Left cardiac atrium (tissue), 4 donors: Measurements from ENCODE around the gene SUN2. TPM values are rescaled to one million over a fixed set of nuclear protein-coding genes. Genes with fewer than 3 reads are reported as not detected.
"Not testable (repeated sequence)": the region's sequence is repeated elsewhere in the genome, so short reads cannot be mapped to it uniquely, and the experiment has no call there.

Experiments
- ATAC-seq, 2 donors: fragments of 200-7000 bp; cut with Tn5 transposase; one replicate each; pipeline ENCODE4 v1.9.1; 2020; ENCODE audit warnings: mild to moderate bottlenecking in 2 of 2, moderate library complexity in 2 of 2
- DNase-seq: peaks from one replicate; pipeline ENCODE4 v3.0.0-alpha.2; 2020
- intact Hi-C, 2 donors: fragments of 100-400 bp; cut with DNase I; formaldehyde crosslinking; loops; one replicate each; pipeline versions ENCODE4 v1.14.1 to v1.15.1; 2022 to 2023
- long read RNA-seq: library from polyadenylated mRNA; unstranded; transcript quantifications from one replicate; pipeline ENCODE4 v2.0.0, GENCODE V29; 2021
- total RNA-seq, 2 donors: library from RNA; stranded (reverse); fragmentation: NEBNext Ultra II Directional; extraction: Animal tissue kit (Norgen Biotek cat#: 25700); gene quantifications; one replicate each; pipeline ENCODE4 v1.2.1, GENCODE V29; 2021
- donor health status: DM: no; HTN: yes; CAD: no.
- donor health status: DM: no; HTN: yes; CAD: no; lungs with severe emphysema.
- donor health status: DM: yes; HTN: yes; CAD: no.
- donor health status: Dilated cardiomyopathy.

Gene SUN2
- total RNA-seq, result 100 to 1,000 TPM; 109 to 133 TPM
- long read RNA-seq, partial matches to known transcripts, result 71 of 121 reads
- long read RNA-seq, other reads (novel, unspliced or antisense), result 50 of 121 reads

GRCh38 chr22:38755911-38756532 lies at the start of gene SUN2:
Gene SUN2, minus strand, starts transcription at chr22:38755998. Its CDS starts 3,370 bp downstream, at chr22:38752628.
- peak; percentile 85 to 90 for ATAC-seq
- intact Hi-C loops, result loop anchor here in 1 of 2 donors (5.0 kb wide), 1 partner anchor 111 kb away; no protein-coding TSS in a partner anchor
- DNase-seq, result peak; percentile 97

- DNase-seq, ATAC-seq, intact Hi-C loops: not testable (repeated sequence)
Observed at GRCh38 chr22:38805041-38805593, 49.3 kb upstream of the SUN2 start.

GRCh38 chr22:38802671-38803121 lies 46.9 kb upstream of the SUN2 start:
- ATAC-seq (peak; percentile 94 to 95), DNase-seq (peak; percentile 63)
- intact Hi-C loops, result no loop called here

- intact Hi-C loops, result no loop called here
- no peak for ATAC-seq
Observed at GRCh38 chr22:38799265-38800002, 43.6 kb upstream of the SUN2 start.

GRCh38 chr22:38798496-38798895 lies 42.7 kb upstream of the SUN2 start:
- intact Hi-C loops, result no loop called here
- DNase-seq, result no peak

More at GRCh38 chr22:38799265-38800002, 43.6 kb upstream of the SUN2 start:
- DNase-seq, result no peak

GRCh38 chr22:38796262-38796957 lies 40.6 kb upstream of the SUN2 start:
- intact Hi-C loops, result no loop called here
- no peak for DNase-seq
- no peak for ATAC-seq

More at GRCh38 chr22:38798496-38798895, 42.7 kb upstream of the SUN2 start:
- ATAC-seq, result no peak

GRCh38 chr22:38795569-38795968 lies 39.8 kb upstream of the SUN2 start:
- no peak for ATAC-seq
- intact Hi-C loops, result no loop called here
- no peak for DNase-seq

- DNase-seq (peak; percentile 96), ATAC-seq (peak; percentile 97)
- intact Hi-C loops, result no loop called here
Observed at GRCh38 chr22:38793721-38794466, 38.1 kb upstream of the SUN2 start, which contains the start of gene DNAL4. Gene DNAL4, minus strand, starts transcription at chr22:38794143. Its CDS starts 11,412 bp downstream, at chr22:38782731.

GRCh38 chr22:38793317-38793716 lies 37.5 kb upstream of the SUN2 start:
- no peak for DNase-seq
- intact Hi-C loops, result no loop called here
- no peak for ATAC-seq

GRCh38 chr22:38792833-38793232 lies 37.0 kb upstream of the SUN2 start:
- DNase-seq, result no peak
- ATAC-seq, result no peak
- intact Hi-C loops, result no loop called here

- DNase-seq (no peak), ATAC-seq (no peak)
- intact Hi-C loops, result no loop called here
Observed at GRCh38 chr22:38789606-38790005, 33.8 kb upstream of the SUN2 start.

GRCh38 chr22:38788846-38789245 lies 33.0 kb upstream of the SUN2 start:
- DNase-seq, result no peak
- intact Hi-C loops, result no loop called here
- peak in 1 of 2 donors; percentile 3 for ATAC-seq

- intact Hi-C loops, result no loop called here
- DNase-seq, result peak; percentile 58
- peak; percentile 85 to 90 for ATAC-seq
Observed at GRCh38 chr22:38788021-38788816, 32.4 kb upstream of the SUN2 start.

GRCh38 chr22:38786631-38787030 lies 30.8 kb upstream of the SUN2 start:
- DNase-seq (no peak), ATAC-seq (no peak)
- intact Hi-C loops, result no loop called here

- intact Hi-C loops, result no loop called here
- DNase-seq, result no peak
- no peak for ATAC-seq
Observed at GRCh38 chr22:38784856-38785255, 29.1 kb upstream of the SUN2 start.

- intact Hi-C loops, result no loop called here
- no peak for ATAC-seq
- DNase-seq, result no peak
Observed at GRCh38 chr22:38784035-38784434, 28.2 kb upstream of the SUN2 start.

GRCh38 chr22:38783095-38783615 lies 27.4 kb upstream of the SUN2 start:
- DNase-seq, result no peak
- intact Hi-C loops, result no loop called here
- no peak for ATAC-seq
